ENCODE data around the gene ESF1. TPM values are rescaled to one million over a fixed set of nuclear protein-coding genes. Genes with fewer than 3 reads are reported as not detected.

Gene ESF1
- total and polyA plus RNA-seq, 10 of the 15 experiments (the other 5 are each of a cell fraction or from before 2014, with no cell fraction given): 9.2 to 36.2 (median 18.4) TPM

DNA sequence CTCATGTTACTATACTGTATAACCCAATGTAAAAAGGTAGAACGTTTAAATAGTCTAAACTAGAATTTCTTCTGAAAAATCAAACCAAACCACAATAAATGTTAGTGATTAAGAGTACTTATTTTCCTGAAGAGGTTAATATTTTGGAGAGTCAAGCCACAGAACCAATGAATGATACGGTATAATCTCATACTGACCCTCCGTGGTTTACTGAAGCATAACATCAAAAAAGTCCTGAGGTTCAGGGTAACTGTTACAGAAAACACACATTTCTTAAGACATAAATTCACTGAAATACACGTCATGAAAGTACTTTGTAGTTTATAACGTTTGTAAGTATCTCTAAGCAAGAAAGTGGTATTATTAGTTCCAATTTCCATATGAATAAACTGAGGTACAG is 28.9 kb downstream of the ESF1 start (continued):
- TF ChIP-seq POLR2AphosphoS2 (IDR thresholded peaks at IDR 0.05; ENCODE audit: low read depth, low read length): no peak
- no peak for TF ChIP-seq NR2C1 (IDR thresholded peaks at IDR 0.05)
- TF ChIP-seq RELA (IDR thresholded peaks at IDR 0.05; ENCODE audit: borderline replicate concordance, partially characterized antibody): no peak
- TF ChIP-seq, protein P1, sequence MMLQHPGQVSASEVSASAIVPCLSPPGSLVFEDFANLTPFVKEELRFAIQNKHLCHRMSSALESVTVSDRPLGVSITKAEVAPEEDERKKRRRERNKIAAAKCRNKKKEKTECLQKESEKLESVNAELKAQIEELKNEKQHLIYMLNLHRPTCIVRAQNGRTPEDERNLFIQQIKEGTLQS (IDR thresholded peaks at IDR 0.05; ENCODE audit: borderline replicate concordance, extremely low read depth, low read depth, low read length): no peak
- TF ChIP-seq GATAD2B (conservative IDR thresholded peaks at IDR 0.05; ENCODE audit: low read depth): no peak

DNA sequence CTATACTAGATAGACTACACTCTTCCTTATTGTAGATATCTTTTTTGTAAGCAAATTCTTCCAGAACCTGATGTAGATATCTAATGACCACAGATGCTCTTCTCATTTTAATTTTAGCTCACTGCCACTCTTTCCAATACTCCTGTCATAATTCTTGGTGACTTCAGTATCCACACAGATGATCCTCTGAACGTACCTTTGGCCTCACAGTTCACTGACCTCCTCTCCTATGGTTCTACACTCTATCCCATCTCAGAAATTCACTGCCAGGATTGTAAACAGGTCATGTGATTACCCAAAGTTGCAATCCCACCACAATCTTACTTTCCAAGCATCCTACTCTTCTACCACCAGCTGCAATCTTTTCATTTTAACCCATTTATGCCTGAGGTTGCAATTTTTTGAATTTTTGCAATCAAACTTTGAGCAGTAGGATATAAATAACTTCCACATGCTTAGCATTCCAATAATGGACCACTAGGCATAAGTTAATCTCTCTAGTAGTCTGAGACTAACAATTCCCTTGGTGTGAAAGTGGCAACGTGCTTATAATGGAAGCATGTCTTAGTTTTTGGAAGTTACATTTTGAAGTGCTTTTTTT is 31.2 kb downstream of the ESF1 start:
- ChIA-PET POLR2A (no interaction called here), SMC1A (ENCODE audit: uncharacterized antibody, unreplicated experiment) (interaction anchor here (1.7 to 2.3 kb wide), 3 partner anchors 9 to 18 kb away, joined by 3 to 10 read pairs (median 5); no protein-coding TSS in a partner anchor), CTCF (interaction anchor here (1.2 to 1.8 kb wide), 2 partner anchors 10 to 18 kb away, joined by 5 to 8 read pairs; no protein-coding TSS in a partner anchor), RAD21 (ENCODE audit: unreplicated experiment) (no interaction called here)
- Histone ChIP-seq H3K79me2 (ENCODE audit: control insufficient read depth, insufficient read depth, low read length) (no peaks in the 10 kb centered on the region), H3K27me3 (replicated peaks in 1 of 2; ENCODE audit: control insufficient read depth in 2 of 2, insufficient read depth in 2 of 2, low read length in 1 of 2) (no peaks in the 10 kb centered on the region), H3K9me3 (replicated peaks; ENCODE audit: control insufficient read depth, insufficient read depth, low read length) (no peaks in the 10 kb centered on the region), H3K9ac (ENCODE audit: control insufficient read depth, insufficient read depth, low read length) (no peak overlapping the region), H4K20me1 (ENCODE audit: control insufficient read depth, insufficient read depth) (no peaks in the 10 kb centered on the region), H3K4me3 (no peak overlapping the region), H3K27ac (ENCODE audit: control insufficient read depth, insufficient read depth) (no peak overlapping the region), H2AFZ (ENCODE audit: control insufficient read depth, low read depth, low read length) (no peak overlapping the region), H3K4me2 (ENCODE audit: control insufficient read depth, insufficient read depth) (no peak overlapping the region), H3K4me1 (ENCODE audit: control insufficient read depth, insufficient read depth, low read length) (no peaks in the 10 kb centered on the region), H3K36me3 (ENCODE audit: control insufficient read depth in 2 of 2, insufficient read depth in 2 of 2, low read length in 1 of 2) (peaks cover 0 to 10% of the 10 kb centered on the region in 2 experiments; a peak in 2 of 4 replicates)
- no peak for ATAC-seq
- DNase-seq (ENCODE audit: low read depth, low spot score): no peak
- TF ChIP-seq JUNB (IDR thresholded peaks at IDR 0.05) (no peak), ZNF24 (IDR thresholded peaks at IDR 0.05) (no peak), MTA3 (IDR thresholded peaks at IDR 0.05; ENCODE audit: borderline replicate concordance, low read length) (no peak), ESRRA (IDR thresholded peaks at IDR 0.05; ENCODE audit: low read length) (no peak), ZNF217 (IDR thresholded peaks at IDR 0.05) (no peak), RUNX3 (IDR thresholded peaks at IDR 0.05; ENCODE audit: low read length) (no peak), ZBED1 (IDR thresholded peaks at IDR 0.05; ENCODE audit: borderline replicate concordance) (no peak), YBX1 (IDR thresholded peaks at IDR 0.05) (no peak), NFYA (IDR thresholded peaks at IDR 0.05; ENCODE audit: borderline replicate concordance, low read depth, low read length) (no peak), EZH2 (IDR thresholded peaks at IDR 0.05; ENCODE audit: borderline replicate concordance, control insufficient read depth, low read depth, low read length) (no peak), RAD51 (IDR thresholded peaks at IDR 0.05) (no peak)
- TF ChIP-seq, protein P2, sequence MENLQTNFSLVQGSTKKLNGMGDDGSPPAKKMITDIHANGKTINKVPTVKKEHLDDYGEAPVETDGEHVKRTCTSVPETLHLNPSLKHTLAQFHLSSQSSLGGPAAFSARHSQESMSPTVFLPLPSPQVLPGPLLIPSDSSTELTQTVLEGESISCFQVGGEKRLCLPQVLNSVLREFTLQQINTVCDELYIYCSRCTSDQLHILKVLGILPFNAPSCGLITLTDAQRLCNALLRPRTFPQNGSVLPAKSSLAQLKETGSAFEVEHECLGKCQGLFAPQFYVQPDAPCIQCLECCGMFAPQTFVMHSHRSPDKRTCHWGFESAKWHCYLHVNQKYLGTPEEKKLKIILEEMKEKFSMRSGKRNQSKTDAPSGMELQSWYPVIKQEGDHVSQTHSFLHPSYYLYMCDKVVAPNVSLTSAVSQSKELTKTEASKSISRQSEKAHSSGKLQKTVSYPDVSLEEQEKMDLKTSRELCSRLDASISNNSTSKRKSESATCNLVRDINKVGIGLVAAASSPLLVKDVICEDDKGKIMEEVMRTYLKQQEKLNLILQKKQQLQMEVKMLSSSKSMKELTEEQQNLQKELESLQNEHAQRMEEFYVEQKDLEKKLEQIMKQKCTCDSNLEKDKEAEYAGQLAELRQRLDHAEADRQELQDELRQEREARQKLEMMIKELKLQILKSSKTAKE (IDR thresholded peaks at IDR 0.05; ENCODE audit: low read depth, poor library complexity, severe bottlenecking): no peak
- intact Hi-C loops (cut with micrococcal nuclease; ENCODE audit: unreplicated experiment): no loop called here
- in situ Hi-C loops (cut with MboI): no loop called here
- WGBS (ENCODE audit: insufficient coverage, insufficient replicate concordance, low lambda C conversion rate, missing lambda C conversion rate): 74% methylated on average over 2 of the region's 2 CpGs
- FAIRE-seq: no peak
- BruUV-seq (replicated peaks): no TSS peak

All from GM12878 (cell line).